ENCODE results near the gene VPS4A.
"Not testable (repeated sequence)": the region's sequence is repeated elsewhere in the genome, so short reads cannot be mapped to it uniquely, and the experiment has no call there.

VPS4A gene

GRCh38 chr16:69327585-69328310 is 16.6 kb downstream of the VPS4A start:
- DNase-seq (ENCODE audit: low read depth, low spot score) = no peak

GRCh38 chr16:69328854-69329316 is 17.7 kb downstream of the VPS4A start:
- no peak for DNase-seq (ENCODE audit: low read depth, low spot score)

DNA sequence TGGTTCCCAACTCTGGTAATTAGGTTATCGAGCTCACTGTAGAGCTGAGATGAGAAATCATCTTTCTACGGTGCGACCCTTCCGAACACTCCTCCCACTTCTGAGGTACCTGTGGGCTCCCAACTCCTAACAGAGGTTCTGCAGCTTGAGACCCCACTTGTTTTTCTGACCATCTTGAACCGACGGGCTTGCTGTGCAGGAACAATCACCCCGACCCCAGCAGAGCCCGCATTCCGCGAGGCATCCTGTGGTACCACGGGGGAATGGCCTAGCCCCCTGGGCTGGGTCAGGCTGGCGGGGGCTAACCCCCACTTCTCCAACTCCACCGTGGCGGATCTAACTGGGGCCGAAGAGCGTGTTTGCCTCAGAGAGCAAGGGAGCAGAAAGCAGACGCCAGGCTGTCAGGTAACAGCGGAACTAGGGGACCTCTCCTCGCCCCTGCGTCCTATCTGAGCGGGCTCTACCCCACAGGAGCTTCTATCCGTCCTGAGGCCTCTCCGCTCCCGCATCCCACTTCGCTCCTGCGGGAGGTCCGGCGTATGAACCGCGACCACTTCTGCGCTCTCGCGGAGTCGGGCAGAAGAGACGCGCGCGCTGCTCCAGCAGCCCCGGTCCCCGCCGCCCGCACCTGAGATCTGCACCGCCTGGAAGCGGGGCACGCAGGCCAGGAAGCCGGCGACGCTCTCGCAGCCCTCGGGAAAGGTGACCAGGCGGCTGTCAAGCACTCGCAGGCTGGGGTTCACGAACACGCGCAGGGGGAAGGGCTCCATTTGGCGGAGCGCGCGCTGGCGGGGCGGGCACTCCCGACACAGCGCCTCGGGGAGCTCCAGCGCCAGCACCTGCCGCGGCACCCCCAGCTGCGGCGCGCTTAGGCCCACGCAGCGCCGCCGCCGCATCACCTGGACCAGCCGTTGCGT is 18.5 kb downstream of the VPS4A start:
- no peak for DNase-seq (ENCODE audit: low read depth, low spot score)

GRCh38 chr16:69330286-69331109 is 19.3 kb downstream of the VPS4A start, which contains the start of gene PDF:
PDF (minus strand) TSS chr16:69330588; CDS start chr16:69330570, 18 bp downstream.
- peak; percentile 67 for DNase-seq (ENCODE audit: low read depth, low spot score)

- DNase-seq (ENCODE audit: low read depth, low spot score) = no peak
Measured at GRCh38 chr16:69334696-69335095, 23.5 kb downstream of the VPS4A start.

DNA sequence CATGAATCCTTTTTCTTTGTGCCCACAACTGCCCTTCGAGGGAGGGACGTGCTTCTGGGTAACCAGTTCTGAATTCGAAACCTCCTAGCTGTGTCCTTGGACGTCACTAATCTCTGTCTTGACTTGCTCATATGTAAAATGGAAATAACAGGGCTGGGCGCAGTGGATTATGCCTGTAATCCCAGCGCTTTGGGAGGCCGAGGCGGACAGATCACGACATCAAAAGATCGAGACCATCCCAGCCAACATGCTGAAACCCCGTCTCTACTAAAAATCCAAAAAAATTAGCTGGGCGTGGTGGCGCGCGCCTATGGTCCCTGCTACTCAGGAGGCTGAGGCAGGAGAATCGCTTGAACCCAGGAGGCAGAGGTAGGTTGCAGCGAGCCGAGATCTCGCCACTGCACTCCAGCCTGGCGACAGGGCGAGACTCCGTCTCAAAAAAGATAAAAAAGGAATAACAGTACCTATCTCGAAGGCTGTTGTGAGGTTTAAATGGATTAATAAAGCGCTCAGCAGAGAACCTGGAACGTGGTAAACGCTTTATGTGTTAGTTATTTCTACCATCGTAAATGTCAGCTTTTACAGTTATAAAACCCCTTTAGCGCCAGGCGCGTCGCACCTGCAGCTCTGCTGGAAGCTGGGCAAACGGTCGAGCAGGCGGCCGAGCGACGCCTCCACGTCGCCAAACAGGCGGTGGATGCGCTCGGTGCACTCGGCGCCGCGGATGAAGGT is 27.6 kb downstream of the VPS4A start:
- DNase-seq (ENCODE audit: low read depth, low spot score) = no peak

- DNase-seq (ENCODE audit: low read depth, low spot score) = peak; percentile 98
Measured at GRCh38 chr16:69339289-69340094, 28.3 kb downstream of the VPS4A start, which contains the start of the genes COG8 and NIP7. COG8 (minus strand) TSS chr16:69339564; CDS start chr16:69339552, 12 bp downstream. NIP7 (plus strand) TSS chr16:69339772; CDS start chr16:69339830, 58 bp downstream.

DNA sequence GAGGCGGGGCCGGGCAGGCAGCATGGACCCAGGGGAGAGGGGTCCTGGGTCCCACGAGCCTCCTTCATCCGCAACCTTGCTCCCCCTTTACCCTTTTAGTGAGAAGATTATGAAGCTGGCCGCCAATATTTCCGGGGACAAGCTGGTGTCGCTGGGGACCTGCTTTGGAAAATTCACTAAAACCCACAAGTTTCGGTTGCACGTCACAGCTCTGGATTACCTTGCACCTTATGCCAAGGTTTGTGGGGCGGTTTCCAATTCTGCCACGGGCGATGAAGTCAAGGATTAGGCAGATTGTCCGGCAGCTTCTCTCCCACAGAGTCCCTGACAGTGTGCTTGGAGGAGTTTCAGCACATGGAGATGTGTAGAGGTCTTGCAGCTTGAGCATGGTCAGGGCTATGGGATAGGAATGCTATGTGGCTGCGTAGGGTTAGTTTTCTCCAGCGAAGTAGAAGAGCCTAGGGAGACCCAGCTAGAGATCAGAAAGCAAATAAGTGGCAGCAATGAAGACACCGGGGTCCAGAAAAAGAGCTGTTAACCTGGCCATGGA is 29.0 kb downstream of the VPS4A start:
- DNase-seq (ENCODE audit: low read depth, low spot score) = no peak

DNA sequence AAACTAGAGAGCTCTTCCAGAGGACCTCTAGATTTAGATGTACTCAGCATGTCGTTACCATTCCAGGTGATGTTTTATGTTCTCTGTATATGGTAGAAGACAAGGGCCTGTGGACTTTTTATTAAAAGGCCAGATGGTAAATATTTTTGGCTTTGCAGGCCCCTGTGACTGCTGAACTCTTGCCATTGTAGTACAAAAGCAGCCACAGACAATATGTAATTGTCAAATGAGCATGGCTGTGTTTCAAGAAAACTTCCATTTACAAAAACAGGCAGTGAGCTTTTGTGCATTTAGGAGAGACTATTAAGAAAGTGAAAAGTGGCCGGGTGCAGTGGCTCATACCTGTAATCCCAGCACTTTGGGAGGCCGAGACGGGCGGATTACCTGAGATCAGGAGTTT is 33.0 kb downstream of the VPS4A start:
- DNase-seq (ENCODE audit: low read depth, low spot score) = no peak

DNA sequence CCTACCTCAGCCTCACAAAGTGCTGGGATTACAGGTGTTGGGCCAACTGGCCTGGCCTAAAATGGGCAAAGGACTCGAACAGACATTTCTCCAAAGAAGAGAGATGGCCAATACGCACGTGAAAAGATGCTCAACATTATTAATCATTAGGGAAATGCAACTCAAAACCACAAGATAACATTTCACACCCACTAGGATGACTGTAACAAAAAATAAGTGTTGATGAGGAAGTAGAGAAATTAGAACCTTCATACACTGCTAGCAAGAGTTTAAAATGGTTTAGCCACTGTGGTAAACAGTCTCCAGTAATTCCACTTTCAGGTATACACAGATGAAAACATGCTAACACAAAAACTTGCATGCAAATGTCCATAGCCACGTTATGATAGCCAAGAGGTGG is 34.8 kb downstream of the VPS4A start:
- DNase-seq (ENCODE audit: low read depth, low spot score) = no peak

- no peak for DNase-seq (ENCODE audit: low read depth, low spot score)
Measured at GRCh38 chr16:69346683-69347082, 35.5 kb downstream of the VPS4A start.

GRCh38 chr16:69348222-69348621 is 37.1 kb downstream of the VPS4A start:
- no peak for DNase-seq (ENCODE audit: low read depth, low spot score)

DNA sequence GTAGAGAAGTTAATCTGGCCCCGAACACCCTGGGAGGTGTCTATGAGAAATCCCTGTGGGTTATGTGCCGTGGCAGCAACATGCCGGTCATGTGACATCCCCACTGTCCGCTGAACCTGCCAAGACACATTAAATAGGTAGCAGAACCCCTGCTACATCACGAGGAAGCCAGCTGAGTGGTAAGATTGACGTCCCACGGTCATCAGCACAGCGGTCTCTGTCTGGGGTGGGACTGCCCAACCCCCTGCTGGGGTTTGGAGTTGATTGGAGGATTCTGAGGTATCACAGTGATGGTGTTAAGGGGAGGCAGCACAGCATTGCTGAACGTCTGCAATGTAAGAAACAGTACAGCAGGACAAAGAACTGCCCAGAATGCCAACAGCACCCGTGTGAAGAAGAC is 38.4 kb downstream of the VPS4A start:
- DNase-seq (ENCODE audit: low read depth, low spot score) = no peak

- no peak for DNase-seq (ENCODE audit: low read depth, low spot score)
Measured at GRCh38 chr16:69350536-69351133, 39.5 kb downstream of the VPS4A start.

GRCh38 chr16:69351309-69352027 is 40.3 kb downstream of the VPS4A start, which contains the start of gene TMED6:
TMED6 (minus strand) TSS chr16:69351786; CDS start chr16:69351753, 33 bp downstream.
- DNase-seq (ENCODE audit: low read depth, low spot score) = no peak

- not testable (repeated sequence) for DNase-seq (ENCODE audit: low read depth, low spot score)
Measured at GRCh38 chr16:69360070-69360469, 48.9 kb downstream of the VPS4A start.

DNA sequence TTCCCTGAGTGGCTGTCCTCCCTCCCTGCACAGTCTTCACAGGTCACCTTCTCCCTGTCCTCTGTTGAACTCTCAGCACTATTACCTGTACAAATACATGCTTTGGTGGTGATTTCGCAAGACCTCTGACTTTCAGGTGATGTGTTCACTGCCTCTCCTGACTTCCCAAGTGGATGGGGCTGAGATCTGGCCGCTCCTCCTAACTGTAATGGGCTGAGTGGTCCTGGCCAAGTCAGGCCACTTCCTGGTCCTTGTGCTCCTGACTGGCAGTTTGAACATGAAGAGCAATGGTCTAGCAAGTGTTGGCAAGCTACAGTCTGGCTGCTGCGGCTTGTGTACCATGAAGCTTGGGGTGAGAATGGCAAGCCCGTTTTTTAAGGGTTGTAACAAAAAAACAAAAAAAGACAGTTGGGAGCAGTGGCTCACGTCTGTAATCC is 52.1 kb downstream of the VPS4A start:
- no peak for DNase-seq (ENCODE audit: low read depth, low spot score)

GRCh38 chr16:69364088-69364487 is 52.9 kb downstream of the VPS4A start:
- no peak for DNase-seq (ENCODE audit: low read depth, low spot score)
